HG02870 (cell line): ENCODE measurements around the gene TEC.
"Not testable (repeated sequence)": the region's sequence is repeated elsewhere in the genome, so short reads cannot be mapped to it uniquely, and the experiment has no call there.

Experiments used
- ATAC-seq: cut with Tn5 transposase; IDR thresholded peaks from one replicate; pipeline ENCODE4 v1.9.1; 2021; ENCODE audit warnings: mild to moderate bottlenecking, moderate library complexity; ENCODE audit not compliant: unreplicated experiment

The TEC gene

GRCh38 chr4:48243887-48244286 is 25.8 kb downstream of the TEC start:
- ATAC-seq = no peak

GRCh38 chr4:48243429-48243828 is 26.2 kb downstream of the TEC start:
- ATAC-seq = no peak

- no peak for ATAC-seq
Measured at GRCh38 chr4:48242511-48243195, 27.0 kb downstream of the TEC start.

- no peak for ATAC-seq
Measured at GRCh38 chr4:48241731-48242130, 27.9 kb downstream of the TEC start.

DNA sequence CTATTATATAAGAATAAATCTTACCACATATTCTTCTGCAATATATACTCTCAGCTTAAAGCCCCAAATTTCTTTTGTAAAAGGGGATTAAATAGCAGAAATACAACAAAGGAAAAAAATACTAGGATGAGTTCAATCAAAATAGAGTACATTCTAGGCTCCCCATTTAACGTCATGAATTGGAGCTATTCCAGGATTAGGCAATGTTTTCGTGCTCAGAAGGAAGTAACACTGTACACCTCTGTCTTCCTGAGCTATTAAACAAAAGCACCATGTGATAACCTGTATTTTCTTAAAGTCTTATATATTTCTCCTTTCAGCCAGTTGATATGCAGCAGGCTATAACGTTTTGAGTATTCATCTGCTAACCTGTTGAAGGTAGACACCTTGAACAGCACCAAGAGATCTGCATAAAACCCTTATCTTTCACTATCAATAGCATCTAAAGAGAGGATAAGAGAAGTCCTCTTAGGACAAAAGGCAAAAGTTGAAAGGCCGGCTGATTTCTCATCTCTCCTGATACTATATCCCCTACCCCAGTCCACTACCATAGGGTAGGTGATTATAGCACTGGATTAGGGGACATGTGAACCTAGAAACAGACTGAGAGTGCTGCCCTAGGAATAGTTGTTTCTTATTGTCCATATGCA is 31.5 kb downstream of the TEC start:
- no peak for ATAC-seq

- no peak for ATAC-seq
Measured at GRCh38 chr4:48235050-48235449, 34.6 kb downstream of the TEC start.

- no peak for ATAC-seq
Measured at GRCh38 chr4:48234575-48234974, 35.1 kb downstream of the TEC start.

GRCh38 chr4:48228949-48229348 is 40.7 kb downstream of the TEC start:
- no peak for ATAC-seq

- ATAC-seq = peak; percentile 35
Measured at GRCh38 chr4:48227662-48228061, 42.0 kb downstream of the TEC start.

- no peak for ATAC-seq
Measured at GRCh38 chr4:48226199-48226598, 43.4 kb downstream of the TEC start.

DNA sequence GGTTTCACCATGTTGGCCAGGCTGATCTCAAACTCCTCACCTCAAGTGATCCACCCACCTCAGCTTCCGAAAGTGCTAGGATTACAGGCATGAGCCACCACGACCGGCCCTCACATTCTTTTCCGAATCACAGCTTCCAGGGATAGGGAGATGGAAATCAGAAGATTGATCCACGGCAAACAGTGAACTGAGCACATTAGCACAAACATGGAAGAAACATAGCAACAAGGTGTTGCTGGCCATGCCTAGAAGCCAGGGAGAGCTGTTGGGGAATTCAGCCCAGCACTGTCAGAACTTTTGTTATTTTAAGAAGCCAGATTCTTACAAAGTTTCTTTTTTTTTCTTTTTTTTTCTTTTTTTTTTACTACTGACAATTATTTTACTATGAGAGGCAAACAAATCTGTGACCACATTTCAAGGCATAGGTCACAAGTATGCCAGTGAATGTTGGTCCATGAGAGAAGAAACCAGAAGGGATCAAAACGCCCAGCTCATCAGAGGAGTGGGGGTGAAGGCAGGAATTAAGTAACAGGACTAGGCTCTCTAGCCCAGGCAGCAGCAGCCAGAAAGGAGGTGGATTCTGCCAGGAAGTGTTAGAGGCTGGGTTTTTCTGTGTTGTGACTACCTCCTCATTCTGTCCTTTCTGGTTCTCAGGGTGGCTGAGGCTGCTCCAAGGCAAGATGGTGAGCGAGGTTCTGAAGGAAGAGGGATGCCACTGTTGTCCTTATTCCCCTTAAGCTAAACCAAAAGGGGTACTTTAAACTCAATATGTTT is 44.1 kb downstream of the TEC start:
- ATAC-seq = no peak

DNA sequence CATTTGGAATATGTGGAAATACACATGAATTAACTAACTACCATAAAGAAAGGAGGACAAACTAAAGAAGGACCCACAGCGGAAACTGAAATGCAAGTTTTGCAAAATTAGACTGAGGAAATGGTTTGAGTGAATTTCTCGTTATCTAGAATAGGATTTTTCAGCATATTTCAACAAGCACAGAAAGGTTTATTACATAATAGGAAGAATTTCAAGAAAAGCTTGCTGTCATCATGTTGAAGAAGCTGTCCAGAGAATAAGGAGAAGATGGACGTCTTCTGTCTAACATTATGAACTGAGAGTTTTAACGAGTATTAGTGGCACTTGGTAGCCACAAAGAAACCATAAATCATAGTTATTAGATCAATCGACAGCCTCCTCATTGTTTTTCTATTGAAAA is 45.0 kb downstream of the TEC start:
- no peak for ATAC-seq

GRCh38 chr4:48223633-48224295 is 45.9 kb downstream of the TEC start:
- no peak for ATAC-seq

GRCh38 chr4:48222491-48222890 is 47.1 kb downstream of the TEC start:
- ATAC-seq = no peak

- ATAC-seq = not testable (repeated sequence)
Measured at GRCh38 chr4:48219430-48219829, 50.2 kb downstream of the TEC start.

DNA sequence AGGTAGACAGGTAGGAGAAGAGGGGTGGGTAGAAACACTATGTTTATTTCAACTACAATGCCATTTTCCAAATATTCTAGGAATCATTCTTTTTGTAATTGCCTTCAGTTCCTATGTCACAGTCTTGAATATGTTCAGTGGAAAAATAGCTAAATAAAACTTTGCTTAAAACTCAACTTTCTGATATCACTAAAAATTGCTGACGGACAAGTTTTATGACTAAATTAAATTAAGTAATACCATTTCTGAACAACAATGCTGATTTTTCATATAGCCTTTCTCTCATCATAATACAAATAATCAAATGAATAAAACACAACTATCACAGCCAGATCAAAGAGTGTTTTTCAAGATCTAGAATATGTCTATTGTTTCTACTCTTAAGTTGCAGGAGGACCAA is 53.1 kb downstream of the TEC start:
- no peak for ATAC-seq

DNA sequence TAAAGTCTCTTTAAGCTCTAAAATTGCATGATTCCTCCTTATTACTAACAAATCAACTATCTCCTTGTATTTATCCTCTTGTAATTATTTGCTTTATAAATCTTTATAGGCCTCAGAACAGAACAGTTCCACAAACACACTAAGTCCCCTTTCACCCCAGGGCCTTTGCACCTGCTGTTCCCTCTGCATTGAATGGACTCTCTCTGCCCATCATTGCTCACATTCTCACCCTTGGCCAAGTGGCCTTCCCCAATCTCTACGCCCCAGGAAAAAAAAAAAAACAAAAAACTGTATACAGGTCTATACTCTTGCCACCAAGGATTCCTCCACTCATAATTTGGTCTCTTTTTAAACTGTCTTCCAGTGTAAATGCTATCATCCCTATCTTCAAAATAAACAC is 53.7 kb downstream of the TEC start:
- ATAC-seq = no peak

- ATAC-seq = peak; percentile 84
Measured at GRCh38 chr4:48212165-48212564, 57.5 kb downstream of the TEC start.

DNA sequence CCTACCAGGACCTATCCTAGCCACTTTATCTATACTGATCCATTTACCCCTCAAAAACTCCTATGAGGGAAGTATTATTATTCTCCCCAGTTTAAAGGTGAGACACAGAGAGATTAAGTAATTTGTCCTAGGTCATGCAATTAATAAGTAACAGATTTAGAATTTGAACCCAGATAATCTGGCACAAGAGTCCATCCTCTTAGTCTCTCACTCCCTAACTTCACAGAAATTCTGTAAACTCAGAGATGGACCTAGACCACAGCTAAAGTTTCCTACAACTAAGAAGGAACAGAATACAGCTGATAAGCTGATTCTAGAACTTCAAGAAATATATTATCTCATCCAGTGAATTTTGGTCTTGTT is 58.7 kb downstream of the TEC start:
- no peak for ATAC-seq

DNA sequence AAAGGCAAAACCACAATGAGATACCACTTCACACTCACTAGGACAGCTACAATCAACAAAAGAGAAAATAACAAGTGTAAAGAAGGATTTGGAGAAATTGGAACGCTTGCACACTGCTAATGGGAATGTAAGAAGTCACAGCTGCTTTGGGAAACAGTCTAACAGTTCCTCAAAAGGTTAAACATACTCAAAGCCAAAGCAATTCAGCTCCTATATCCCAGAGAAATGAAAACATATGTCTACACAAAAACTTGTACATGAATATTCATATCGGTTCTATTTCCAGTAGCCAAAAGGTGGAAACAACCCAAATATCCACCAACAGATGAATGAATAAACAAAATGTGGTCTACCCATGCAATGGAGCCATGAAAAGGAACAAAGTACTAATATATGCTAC is 64.0 kb downstream of the TEC start:
- no peak for ATAC-seq

GRCh38 chr4:48205107-48205506 is 64.5 kb downstream of the TEC start:
- no peak for ATAC-seq

DNA sequence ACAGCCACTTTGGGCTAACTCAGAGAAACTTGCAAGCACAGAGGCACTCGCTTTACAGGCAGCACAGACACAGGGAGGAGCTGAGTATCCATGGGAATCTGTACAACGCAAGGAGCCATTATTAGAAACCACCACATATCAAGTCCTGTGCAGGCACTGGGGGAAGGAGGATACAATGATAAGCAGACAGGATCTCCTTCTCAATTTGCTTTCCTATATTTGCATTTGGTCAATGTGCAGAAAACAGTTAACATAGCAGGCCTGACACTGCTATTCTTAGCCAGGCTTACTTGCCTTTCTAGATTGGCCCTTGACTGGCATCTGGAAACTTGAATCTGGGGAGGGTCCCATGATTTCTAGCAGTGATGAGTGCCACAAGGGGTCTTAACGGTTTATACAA is 65.8 kb downstream of the TEC start:
- peak; percentile 22 for ATAC-seq
